NCI-H187 (cell line): ENCODE data around the gene C1orf105.
"Not testable (repeated sequence)": the region's sequence is repeated elsewhere in the genome, so short reads cannot be mapped to it uniquely, and the experiment has no call there.

Experiments
- DNase-seq, 2 experiments: peaks; one replicate each; lab custom pipeline; 2025; lab: John Stamatoyannopoulos, UW

The C1orf105 gene

GRCh38 chr1:172420385-172420784 is at the start of gene C1orf105:
Gene C1orf105, plus strand, starts transcription at chr1:172420685. Its CDS starts 201 bp downstream, at chr1:172420886.
- no peak for DNase-seq

GRCh38 chr1:172371646-172372045 is 48.8 kb upstream of the C1orf105 start:
- DNase-seq, result not testable (repeated sequence)

GRCh38 chr1:172373864-172374263 is 46.6 kb upstream of the C1orf105 start:
- DNase-seq, result no peak

- no peak for DNase-seq
Measured at GRCh38 chr1:172375211-172375631, 45.3 kb upstream of the C1orf105 start.

- DNase-seq, result no peak
Measured at GRCh38 chr1:172376431-172376830, 44.1 kb upstream of the C1orf105 start.

- no peak for DNase-seq
Measured at GRCh38 chr1:172377565-172377964, 42.9 kb upstream of the C1orf105 start.

GRCh38 chr1:172378109-172378760 is 42.2 kb upstream of the C1orf105 start:
- no peak for DNase-seq

GRCh38 chr1:172380441-172381244 is 39.8 kb upstream of the C1orf105 start:
- DNase-seq, result no peak

GRCh38 chr1:172381946-172382345 is 38.5 kb upstream of the C1orf105 start:
- no peak for DNase-seq

GRCh38 chr1:172382406-172382805 is 38.1 kb upstream of the C1orf105 start:
- no peak for DNase-seq

GRCh38 chr1:172382990-172383389 is 37.5 kb upstream of the C1orf105 start:
- DNase-seq, result no peak

- no peak for DNase-seq
Measured at GRCh38 chr1:172383536-172383935, 36.9 kb upstream of the C1orf105 start.

- DNase-seq, result no peak
Measured at GRCh38 chr1:172384656-172385055, 35.8 kb upstream of the C1orf105 start.

- DNase-seq, result no peak
Measured at GRCh38 chr1:172386046-172386445, 34.4 kb upstream of the C1orf105 start.

GRCh38 chr1:172388490-172388889 is 32.0 kb upstream of the C1orf105 start:
- DNase-seq, result no peak

GRCh38 chr1:172390301-172390682 is 30.2 kb upstream of the C1orf105 start:
- no peak for DNase-seq

GRCh38 chr1:172390683-172391551 is 29.6 kb upstream of the C1orf105 start:
- no peak for DNase-seq

GRCh38 chr1:172391976-172392375 is 28.5 kb upstream of the C1orf105 start:
- no peak for DNase-seq

GRCh38 chr1:172393354-172393753 is 27.1 kb upstream of the C1orf105 start:
- DNase-seq, result no peak

- no peak for DNase-seq
Measured at GRCh38 chr1:172394141-172394751, 26.2 kb upstream of the C1orf105 start.

GRCh38 chr1:172394811-172395210 is 25.7 kb upstream of the C1orf105 start:
- DNase-seq, result no peak

GRCh38 chr1:172395576-172395975 is 24.9 kb upstream of the C1orf105 start:
- DNase-seq, result no peak
